GM12864 (cell line): ENCODE results near the gene RFTN1.
A peak's percentile ranks its signal among the peaks of the same experiment; 100 is the strongest.

Experiments used
- DNase-seq: peaks from one replicate; pipeline ENCODE4 v3.0.0-alpha.2; 2011; ENCODE audit warnings: low read depth
- H3K4me3 ChIP-seq: 2 replicates; pipeline ENCODE4 v1.5.1; 2011; ENCODE audit warnings: mild to moderate bottlenecking, low read depth, low read length, control low read depth
- TF ChIP-seq, protein P1 (sequence below): IDR thresholded peaks from 2 replicates; pipeline ENCODE4 v1.5.1; 2011; ENCODE audit warnings: low read depth, mild to moderate bottlenecking, moderate library complexity, low read length, control low read depth, inconsistent platforms; ENCODE audit errors: missing control alignments

The RFTN1 gene

DNA sequence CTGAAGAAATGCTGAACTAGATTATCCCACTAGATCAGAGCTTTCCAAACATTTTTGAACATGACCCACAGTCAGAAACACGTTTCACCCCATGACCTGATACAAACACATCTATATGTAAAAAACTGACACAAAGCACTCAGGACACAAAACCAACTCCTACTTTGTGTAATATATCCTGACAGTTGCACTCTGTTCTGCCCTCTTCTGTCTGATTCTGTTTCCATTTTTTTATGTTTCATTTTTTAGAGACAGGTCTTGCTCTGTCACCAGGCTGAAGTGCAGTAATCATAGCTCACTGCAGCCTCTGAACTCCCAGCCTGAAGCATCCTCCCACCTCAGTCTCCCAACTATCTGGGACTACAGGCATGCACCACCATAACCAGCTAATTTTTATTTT is 15.8 kb upstream of the RFTN1 start:
- TF ChIP-seq, protein P1, sequence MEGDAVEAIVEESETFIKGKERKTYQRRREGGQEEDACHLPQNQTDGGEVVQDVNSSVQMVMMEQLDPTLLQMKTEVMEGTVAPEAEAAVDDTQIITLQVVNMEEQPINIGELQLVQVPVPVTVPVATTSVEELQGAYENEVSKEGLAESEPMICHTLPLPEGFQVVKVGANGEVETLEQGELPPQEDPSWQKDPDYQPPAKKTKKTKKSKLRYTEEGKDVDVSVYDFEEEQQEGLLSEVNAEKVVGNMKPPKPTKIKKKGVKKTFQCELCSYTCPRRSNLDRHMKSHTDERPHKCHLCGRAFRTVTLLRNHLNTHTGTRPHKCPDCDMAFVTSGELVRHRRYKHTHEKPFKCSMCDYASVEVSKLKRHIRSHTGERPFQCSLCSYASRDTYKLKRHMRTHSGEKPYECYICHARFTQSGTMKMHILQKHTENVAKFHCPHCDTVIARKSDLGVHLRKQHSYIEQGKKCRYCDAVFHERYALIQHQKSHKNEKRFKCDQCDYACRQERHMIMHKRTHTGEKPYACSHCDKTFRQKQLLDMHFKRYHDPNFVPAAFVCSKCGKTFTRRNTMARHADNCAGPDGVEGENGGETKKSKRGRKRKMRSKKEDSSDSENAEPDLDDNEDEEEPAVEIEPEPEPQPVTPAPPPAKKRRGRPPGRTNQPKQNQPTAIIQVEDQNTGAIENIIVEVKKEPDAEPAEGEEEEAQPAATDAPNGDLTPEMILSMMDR: peak; percentile 16
- H3K4me3 ChIP-seq: no peak overlapping the region
- no peak for DNase-seq

DNA sequence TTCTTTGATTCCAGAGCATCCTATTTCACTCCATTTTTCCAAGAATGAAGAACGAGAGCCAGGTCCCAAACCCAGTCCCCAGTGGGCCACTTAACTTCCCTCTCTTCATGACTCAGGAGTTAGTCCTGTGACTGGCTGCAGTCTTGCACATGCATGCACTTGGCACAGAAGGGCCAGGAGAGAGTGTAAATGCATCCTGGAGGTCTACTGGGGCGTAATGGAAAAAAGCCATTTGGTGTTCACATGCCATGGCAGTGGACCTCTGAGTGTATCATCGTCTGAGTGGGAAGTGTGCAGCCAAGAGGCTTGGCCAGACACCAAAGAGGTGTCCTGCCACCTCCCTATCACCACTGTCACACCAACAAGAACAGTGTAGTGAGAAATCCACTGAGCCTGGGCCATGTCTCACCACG is 15.1 kb upstream of the RFTN1 start:
- no peak for DNase-seq

DNA sequence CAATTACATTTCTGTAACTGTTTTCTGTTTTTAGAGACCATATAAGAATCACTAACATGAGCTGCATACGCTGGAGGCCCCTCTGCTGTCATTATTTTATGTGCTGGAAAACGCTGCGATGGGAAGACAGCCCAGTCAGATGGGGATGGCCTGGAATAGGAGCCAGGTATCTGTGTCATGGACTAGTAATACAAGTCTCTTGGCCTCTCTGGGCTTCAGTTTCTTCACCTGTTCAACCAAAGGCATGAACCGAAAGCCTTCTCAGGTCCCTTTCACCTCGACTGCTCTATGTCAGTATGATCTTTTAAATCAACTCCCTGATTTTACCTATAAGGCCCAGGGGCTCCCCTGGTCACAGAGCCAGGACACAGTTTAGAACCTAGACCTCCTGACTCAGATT is 14.6 kb upstream of the RFTN1 start:
- TF ChIP-seq, protein P1: no peak
- H3K4me3 ChIP-seq: no peak overlapping the region
- DNase-seq: no peak

More for the DNA sequence above, 15.1 kb upstream of the RFTN1 start:
- TF ChIP-seq, protein P1: no peak
- H3K4me3 ChIP-seq: no peak overlapping the region

- TF ChIP-seq, protein P1: no peak
- no peak overlapping the region for H3K4me3 ChIP-seq
- DNase-seq: no peak
These were observed 10.7 kb upstream of the RFTN1 start for GRCh38 chr3:16524196-16524595.

DNA sequence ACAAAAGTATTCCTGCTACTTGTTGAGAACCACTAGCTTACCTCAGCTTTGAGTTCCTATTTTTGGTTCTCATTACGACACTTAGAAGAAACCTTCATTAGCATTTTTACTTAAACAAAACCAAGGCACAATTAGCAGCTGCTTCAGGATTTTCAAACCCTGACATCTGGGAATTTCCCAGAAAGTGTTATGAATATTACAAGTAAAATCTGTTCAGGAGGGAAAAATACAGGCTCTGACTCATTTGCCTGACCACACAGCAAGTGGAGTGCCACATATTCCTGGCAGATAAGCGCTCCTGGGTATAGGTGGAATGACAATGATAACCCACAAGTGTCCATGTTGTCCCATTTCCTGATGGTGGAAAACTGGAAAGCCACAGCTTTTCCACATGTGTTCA is 10.3 kb upstream of the RFTN1 start:
- TF ChIP-seq, protein P1: no peak
- no peak for DNase-seq
- no peak overlapping the region for H3K4me3 ChIP-seq

DNA sequence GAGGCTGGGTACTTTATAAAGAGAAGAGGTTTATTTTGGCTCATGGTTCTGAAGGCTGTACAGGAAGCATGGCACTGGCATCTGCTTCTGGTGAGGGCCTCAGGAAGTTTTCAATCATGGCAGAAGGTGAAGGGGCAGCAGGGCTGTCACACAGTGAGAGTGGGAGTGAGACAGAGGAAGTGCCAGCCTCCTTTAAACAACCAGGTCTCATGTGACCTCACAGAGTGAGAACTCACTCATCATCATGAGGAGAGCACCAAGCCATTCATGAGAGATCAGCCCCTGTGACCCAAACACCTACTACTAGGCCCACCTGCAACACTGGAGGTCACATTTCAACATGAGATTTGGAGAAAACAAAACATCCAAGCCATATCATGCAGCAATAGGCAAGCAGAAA is 9.3 kb upstream of the RFTN1 start:
- DNase-seq: no peak

More for the DNA sequence above, 9.3 kb upstream of the RFTN1 start:
- TF ChIP-seq, protein P1: no peak
- no peak overlapping the region for H3K4me3 ChIP-seq
